ENCODE data around the gene C20orf204. TPM values are rescaled to one million over a fixed set of nuclear protein-coding genes. Genes with fewer than 3 reads are reported as not detected.
A peak's percentile ranks its signal among the peaks of the same experiment; 100 is the strongest.

Gene C20orf204
- total and polyA plus RNA-seq, 2 of the 4 experiments (the other 2 are of a cell fraction), result 0.09 to 0.18 TPM

- DNase-seq (no peak), ATAC-seq (ENCODE audit: low read depth) (no peak)
- Histone ChIP-seq H3K79me1 (ENCODE audit: low read depth in 1 of 2, low read length in 2 of 2) (no peaks in the 10 kb centered on the region), H4K5ac (ENCODE audit: low read depth, low read length) (no peak overlapping the region), H3K14ac (replicated peaks; ENCODE audit: low read depth, low read length) (no peak overlapping the region), H3K18ac (ENCODE audit: low read depth, low read length) (no peak overlapping the region), H3K27ac (ENCODE audit: insufficient read depth, low read length) (no peak overlapping the region), H2BK20ac (ENCODE audit: low read depth, low read length) (no peak overlapping the region), H2AK9ac (replicated peaks; ENCODE audit: low read depth, low read length, poor library complexity) (no peak overlapping the region), H2AFZ (replicated peaks; ENCODE audit: low read length, poor library complexity) (peak overlapping the region; percentile 51), H3K9me1 (ENCODE audit: insufficient read depth, low read length) (no peaks in the 10 kb centered on the region), H3K4ac (ENCODE audit: low read depth, low read length) (no peak overlapping the region), H3K36me3 (ENCODE audit: control insufficient read depth, insufficient read depth, low read length) (no peaks in the 10 kb centered on the region), H2BK5ac (ENCODE audit: low read depth, low read length, poor library complexity, severe bottlenecking) (no peak overlapping the region), H2BK15ac (ENCODE audit: low read depth, low read length) (no peak overlapping the region), H4K20me1 (ENCODE audit: insufficient read depth, low read length) (peaks cover 13% of the 10 kb centered on the region), H3K9ac (ENCODE audit: low read depth, low read length) (no peak overlapping the region), H3K4me3 (ENCODE audit: insufficient read depth, low read depth, low read length) (no peak overlapping the region), H3K27me3 (ENCODE audit: control insufficient read depth, insufficient read depth, low read length) (peaks cover 61% of the 10 kb centered on the region), H3K23ac (ENCODE audit: low read depth, low read length) (no peak overlapping the region), H2AK5ac (ENCODE audit: low read depth, low read length) (no peak overlapping the region), H2BK120ac (ENCODE audit: low read depth, low read length) (no peak overlapping the region), H3K56ac (ENCODE audit: extremely low read depth, insufficient read depth, low read length) (no peak overlapping the region), H3K4me1 (ENCODE audit: control insufficient read depth, insufficient read depth, low read length) (peaks cover 6% of the 10 kb centered on the region; the same call in 1 of the 2 replicates), H3K4me2 (ENCODE audit: low read depth, low read length) (no peak overlapping the region), H4K8ac (ENCODE audit: low read depth in 2 of 2, low read length in 2 of 2) (no peak overlapping the region), H3K9me3 (ENCODE audit: control insufficient read depth, insufficient read depth, low read length) (peaks cover 8% of the 10 kb centered on the region; the same call in 1 of the 2 replicates), H4K91ac (ENCODE audit: insufficient read depth, low read depth, low read length) (no peak overlapping the region)
- 40% methylated on average over 1 of the region's 11 CpGs; no CpG with 5 or more reads in 1 of the 2 experiments for WGBS, 2 experiments (ENCODE audit: extremely low coverage in 2 of 2, insufficient read length in 1 of 2)
- in situ Hi-C loops (cut with MboI; ENCODE audit: low sequenced_read_pairs) (no loop called here), intact Hi-C loops (cut with micrococcal nuclease) (no loop called here), dilution Hi-C loops (cut with HindIII; ENCODE audit: low sequenced_read_pairs, unreplicated experiment) (no loop called here)
- TF ChIP-seq RFX5 (IDR thresholded peaks at IDR 0.05; ENCODE audit: low read depth, low read length) (no peak), MXI1 (IDR thresholded peaks at IDR 0.05; ENCODE audit: borderline replicate concordance, low read depth, low read length) (no peak), CHD1 (IDR thresholded peaks at IDR 0.05; ENCODE audit: low read depth, low read length) (no peak), NFE2L2 (IDR thresholded peaks at IDR 0.05; ENCODE audit: low read depth, low read length) (no peak), MAFK (IDR thresholded peaks at IDR 0.05; ENCODE audit: low read depth, low read length) (no peak), USF2 (IDR thresholded peaks at IDR 0.05; ENCODE audit: low read depth, low read length) (no peak), RCOR1 (IDR thresholded peaks at IDR 0.05; ENCODE audit: insufficient replicate concordance, low read length) (no peak), CTCF (conservative IDR thresholded peaks at IDR 0.05; ENCODE audit: low read depth, low read length) (no peak), POLR2A (IDR thresholded peaks at IDR 0.05; ENCODE audit: low read depth, low read length) (no peak), RAD21 (IDR thresholded peaks at IDR 0.05; ENCODE audit: low read length) (no peak)
- CTCF ChIA-PET, result interaction anchor here (0.7 kb wide), 1 partner anchor 25 kb away, joined by 3 read pairs; no protein-coding TSS in a partner anchor
- no TSS peak for BruUV-seq (replicated peaks)
- POLR2A ChIA-PET (ENCODE audit: unreplicated experiment), result no interaction called here
Measured at GRCh38 chr20:64086801-64087200, 50.8 kb downstream of the C20orf204 start.

All from IMR-90 (cell line).